HFF-Myc (cell line): Measurements from ENCODE around the gene PTPRN2.

ENCODE experiments used
- DNase-seq: peaks from one replicate; pipeline ENCODE4 v3.0.0-alpha.2; 2011; ENCODE audit warnings: low read depth; ENCODE audit errors: extremely low read depth
- H3K4me3 ChIP-seq: replicated peaks from 2 replicates; pipeline ENCODE4 v1.5.1; 2011; ENCODE audit warnings: low read depth, mild to moderate bottlenecking, control low read depth, low read length
- CTCF ChIP-seq: IDR thresholded peaks from 2 replicates; pipeline ENCODE4 v1.5.1; 2012; ENCODE audit warnings: mild to moderate bottlenecking, low read depth, low read length, control low read depth; ENCODE audit errors: missing control alignments

Gene PTPRN2

GRCh38 chr7:157514746-157515145 lies 1072.9 kb downstream of the PTPRN2 start:
- TF ChIP-seq CTCF: no peak
- no peak for DNase-seq
- no peak overlapping the region for H3K4me3 ChIP-seq

DNA sequence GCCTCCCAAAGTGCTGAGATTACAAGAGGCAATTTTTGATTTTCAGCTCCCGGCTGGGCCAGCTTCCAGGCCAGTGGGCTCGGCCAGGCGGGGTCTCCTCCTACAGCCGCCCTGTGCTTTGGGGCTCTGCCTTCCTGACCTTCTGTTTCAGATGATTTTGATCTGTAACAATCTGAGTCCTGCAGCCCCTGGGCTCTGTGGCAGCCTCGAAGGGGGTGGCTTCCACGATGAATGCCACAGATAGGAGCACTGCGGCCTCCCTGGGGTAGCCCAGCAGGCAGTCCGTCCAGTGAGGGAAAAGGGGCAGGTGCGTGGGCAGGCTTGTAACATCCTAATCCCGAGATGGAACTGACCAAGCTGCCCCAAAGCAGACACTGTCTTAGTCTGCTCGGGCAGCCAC lies 1073.3 kb downstream of the PTPRN2 start:
- H3K4me3 ChIP-seq: no peak overlapping the region
- no peak for DNase-seq
- TF ChIP-seq CTCF: no peak

DNA sequence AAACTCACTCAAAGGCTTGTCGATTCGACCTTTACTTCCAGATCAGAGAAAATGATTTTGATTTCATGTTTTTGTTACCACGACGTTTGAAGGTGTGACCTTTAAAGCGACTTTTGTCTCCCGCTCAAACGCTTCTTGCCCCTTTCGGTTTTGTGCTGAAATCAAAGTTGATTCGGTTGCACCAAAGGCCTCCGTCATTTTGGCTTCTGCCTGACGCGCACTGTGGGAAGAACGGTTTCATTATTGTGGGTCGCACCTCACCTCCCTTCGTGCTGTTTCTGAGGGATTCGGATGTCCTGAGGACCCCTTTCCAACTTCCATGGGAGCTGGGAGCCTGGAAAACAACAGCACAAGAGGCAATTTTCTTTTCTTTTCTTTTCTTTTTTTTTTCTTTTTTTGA lies 1073.9 kb downstream of the PTPRN2 start:
- no peak for TF ChIP-seq CTCF
- DNase-seq: no peak
- H3K4me3 ChIP-seq: no peak overlapping the region

DNA sequence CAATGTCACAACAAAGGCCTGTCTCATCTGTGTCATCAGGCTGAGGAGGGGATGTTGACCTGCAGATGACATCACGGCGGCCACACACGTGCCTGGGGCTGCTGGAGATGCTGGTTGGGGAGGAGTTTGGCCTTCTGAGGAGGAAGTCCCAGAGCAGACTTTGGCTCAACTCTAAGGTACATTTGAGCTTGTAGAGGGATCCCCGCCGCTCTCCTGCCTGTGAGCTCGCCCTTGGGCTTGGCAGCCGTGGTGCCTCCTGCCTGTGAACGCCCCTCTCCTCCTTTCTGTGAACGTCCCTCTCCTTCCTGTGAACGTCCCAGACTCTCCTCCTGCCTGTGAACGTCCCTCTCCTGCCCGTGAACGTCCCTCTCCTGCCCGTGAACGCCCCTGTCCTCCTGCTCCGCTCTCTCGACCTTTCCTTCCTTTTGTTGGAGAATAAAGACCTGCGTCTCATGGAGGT lies 1074.4 kb downstream of the PTPRN2 start:
- DNase-seq: no peak
- TF ChIP-seq CTCF: no peak
- H3K4me3 ChIP-seq: no peak overlapping the region

- H3K4me3 ChIP-seq: no peak overlapping the region
- no peak for TF ChIP-seq CTCF
- no peak for DNase-seq
Measured at GRCh38 chr7:157509226-157509625, 1078.4 kb downstream of the PTPRN2 start.

- TF ChIP-seq CTCF: no peak
- no peak overlapping the region for H3K4me3 ChIP-seq
- no peak for DNase-seq
Measured at GRCh38 chr7:157508477-157508881, 1079.1 kb downstream of the PTPRN2 start.

DNA sequence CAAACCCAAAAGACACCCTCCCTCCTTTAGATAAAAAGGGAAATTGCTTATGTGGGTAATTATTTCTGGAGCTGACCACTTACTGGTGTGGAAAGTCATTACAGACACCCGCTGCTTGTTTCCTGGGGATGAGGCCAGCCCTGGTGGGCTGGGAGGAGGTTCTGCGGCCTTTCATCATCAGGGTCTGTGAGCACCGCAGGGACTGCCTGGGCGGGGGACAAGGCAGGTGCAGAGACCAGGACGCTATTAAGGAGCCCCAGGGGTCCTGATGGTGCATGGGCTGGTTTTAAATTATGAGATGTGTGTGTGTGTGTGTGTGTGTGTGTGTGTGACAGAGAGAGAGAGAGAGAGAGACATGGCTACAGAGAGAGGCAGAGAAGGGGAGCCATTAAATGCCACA lies 1079.6 kb downstream of the PTPRN2 start:
- no peak for DNase-seq
- TF ChIP-seq CTCF: no peak

More for the DNA sequence above, 1079.6 kb downstream of the PTPRN2 start:
- no peak overlapping the region for H3K4me3 ChIP-seq
